Measurements from ENCODE around the gene MTG2. TPM values are rescaled to one million over a fixed set of nuclear protein-coding genes. Genes with fewer than 3 reads are reported as not detected.

Gene MTG2
- total and polyA plus RNA-seq, 2 of the 4 experiments (the other 2 are of a cell fraction) = 11.5 to 25.2 TPM

- H3K4me1 ChIP-seq (ENCODE audit: control insufficient read depth, insufficient read depth, low read length) = peaks cover 3% of the 10 kb centered on the region
- no peak overlapping the region for H2AK5ac ChIP-seq (ENCODE audit: low read depth, low read length)
- H2AK9ac ChIP-seq (replicated peaks; ENCODE audit: low read depth, low read length, poor library complexity) = no peak overlapping the region
- no peak overlapping the region for H3K23ac ChIP-seq (ENCODE audit: low read depth, low read length)
- no peaks in the 10 kb centered on the region for H3K9me3 ChIP-seq (ENCODE audit: control insufficient read depth, insufficient read depth, low read length)
- no peak overlapping the region for H3K27ac ChIP-seq (ENCODE audit: insufficient read depth, low read length)
- H3K14ac ChIP-seq (replicated peaks; ENCODE audit: low read depth, low read length) = no peak overlapping the region
- no peak overlapping the region for H2BK20ac ChIP-seq (ENCODE audit: low read depth, low read length)
- ChIA-PET CTCF (no interaction called here), POLR2A (ENCODE audit: unreplicated experiment) (no interaction called here)
- H3K9me1 ChIP-seq (ENCODE audit: insufficient read depth, low read length) = peaks cover 10% of the 10 kb centered on the region; the same call in 1 of the 2 replicates
- no peak overlapping the region for H4K91ac ChIP-seq (ENCODE audit: insufficient read depth, low read depth, low read length)
- DNase-seq = no peak
- no peak overlapping the region for H2BK120ac ChIP-seq (ENCODE audit: low read depth, low read length)
- ATAC-seq (ENCODE audit: low read depth) = no peak
- TF ChIP-seq, protein P1, sequence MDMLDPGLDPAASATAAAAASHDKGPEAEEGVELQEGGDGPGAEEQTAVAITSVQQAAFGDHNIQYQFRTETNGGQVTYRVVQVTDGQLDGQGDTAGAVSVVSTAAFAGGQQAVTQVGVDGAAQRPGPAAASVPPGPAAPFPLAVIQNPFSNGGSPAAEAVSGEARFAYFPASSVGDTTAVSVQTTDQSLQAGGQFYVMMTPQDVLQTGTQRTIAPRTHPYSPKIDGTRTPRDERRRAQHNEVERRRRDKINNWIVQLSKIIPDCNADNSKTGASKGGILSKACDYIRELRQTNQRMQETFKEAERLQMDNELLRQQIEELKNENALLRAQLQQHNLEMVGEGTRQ (IDR thresholded peaks at IDR 0.05; ENCODE audit: low read depth, low read length) = no peak
- TF ChIP-seq RAD21 (IDR thresholded peaks at IDR 0.05; ENCODE audit: low read length) (no peak), SMC3 (IDR thresholded peaks at IDR 0.05; ENCODE audit: low read depth, low read length) (no peak), RCOR1 (IDR thresholded peaks at IDR 0.05; ENCODE audit: insufficient replicate concordance, low read length) (no peak), BHLHE40 (IDR thresholded peaks at IDR 0.05; ENCODE audit: low read depth, low read length) (no peak), CHD1 (IDR thresholded peaks at IDR 0.05; ENCODE audit: low read depth, low read length) (no peak), FOS (IDR thresholded peaks at IDR 0.05; ENCODE audit: low read depth, low read length) (no peak), RFX5 (IDR thresholded peaks at IDR 0.05; ENCODE audit: low read depth, low read length) (no peak), MAFK (IDR thresholded peaks at IDR 0.05; ENCODE audit: low read depth, low read length) (no peak), MXI1 (IDR thresholded peaks at IDR 0.05; ENCODE audit: borderline replicate concordance, low read depth, low read length) (no peak)
- TF ChIP-seq, protein P2, sequence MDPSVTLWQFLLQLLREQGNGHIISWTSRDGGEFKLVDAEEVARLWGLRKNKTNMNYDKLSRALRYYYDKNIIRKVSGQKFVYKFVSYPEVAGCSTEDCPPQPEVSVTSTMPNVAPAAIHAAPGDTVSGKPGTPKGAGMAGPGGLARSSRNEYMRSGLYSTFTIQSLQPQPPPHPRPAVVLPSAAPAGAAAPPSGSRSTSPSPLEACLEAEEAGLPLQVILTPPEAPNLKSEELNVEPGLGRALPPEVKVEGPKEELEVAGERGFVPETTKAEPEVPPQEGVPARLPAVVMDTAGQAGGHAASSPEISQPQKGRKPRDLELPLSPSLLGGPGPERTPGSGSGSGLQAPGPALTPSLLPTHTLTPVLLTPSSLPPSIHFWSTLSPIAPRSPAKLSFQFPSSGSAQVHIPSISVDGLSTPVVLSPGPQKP (IDR thresholded peaks at IDR 0.05; ENCODE audit: borderline replicate concordance, low read depth, low read length) = no peak
- TF ChIP-seq, protein P3, sequence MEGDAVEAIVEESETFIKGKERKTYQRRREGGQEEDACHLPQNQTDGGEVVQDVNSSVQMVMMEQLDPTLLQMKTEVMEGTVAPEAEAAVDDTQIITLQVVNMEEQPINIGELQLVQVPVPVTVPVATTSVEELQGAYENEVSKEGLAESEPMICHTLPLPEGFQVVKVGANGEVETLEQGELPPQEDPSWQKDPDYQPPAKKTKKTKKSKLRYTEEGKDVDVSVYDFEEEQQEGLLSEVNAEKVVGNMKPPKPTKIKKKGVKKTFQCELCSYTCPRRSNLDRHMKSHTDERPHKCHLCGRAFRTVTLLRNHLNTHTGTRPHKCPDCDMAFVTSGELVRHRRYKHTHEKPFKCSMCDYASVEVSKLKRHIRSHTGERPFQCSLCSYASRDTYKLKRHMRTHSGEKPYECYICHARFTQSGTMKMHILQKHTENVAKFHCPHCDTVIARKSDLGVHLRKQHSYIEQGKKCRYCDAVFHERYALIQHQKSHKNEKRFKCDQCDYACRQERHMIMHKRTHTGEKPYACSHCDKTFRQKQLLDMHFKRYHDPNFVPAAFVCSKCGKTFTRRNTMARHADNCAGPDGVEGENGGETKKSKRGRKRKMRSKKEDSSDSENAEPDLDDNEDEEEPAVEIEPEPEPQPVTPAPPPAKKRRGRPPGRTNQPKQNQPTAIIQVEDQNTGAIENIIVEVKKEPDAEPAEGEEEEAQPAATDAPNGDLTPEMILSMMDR (conservative IDR thresholded peaks at IDR 0.05; ENCODE audit: low read depth, low read length) = no peak
- H3K56ac ChIP-seq (ENCODE audit: extremely low read depth, insufficient read depth, low read length) = no peak overlapping the region
- H2AFZ ChIP-seq (replicated peaks; ENCODE audit: low read length, poor library complexity) = no peak overlapping the region
- peaks cover 8 to 24% of the 10 kb centered on the region in 2 experiments; a peak in 3 of 4 replicates for H3K79me1 ChIP-seq (ENCODE audit: low read depth in 1 of 2, low read length in 2 of 2)
- WGBS, 2 experiments (ENCODE audit: extremely low coverage in 2 of 2, insufficient read length in 1 of 2) = 97% methylated on average over 28 of the region's 41 CpGs; no CpG with 5 or more reads in 1 of the 2 experiments
- no peak overlapping the region for H2BK5ac ChIP-seq (ENCODE audit: low read depth, low read length, poor library complexity, severe bottlenecking)
- in situ Hi-C loops (cut with MboI; ENCODE audit: low sequenced_read_pairs) (no loop called here), intact Hi-C loops (cut with micrococcal nuclease) (no loop called here), dilution Hi-C loops (cut with HindIII; ENCODE audit: low sequenced_read_pairs, unreplicated experiment) (no loop called here)
- H3K4me2 ChIP-seq (ENCODE audit: low read depth, low read length) = no peak overlapping the region
- peaks cover 60% of the 10 kb centered on the region for H3K36me3 ChIP-seq (ENCODE audit: control insufficient read depth, insufficient read depth, low read length)
- peaks cover 4% of the 10 kb centered on the region for H4K20me1 ChIP-seq (ENCODE audit: insufficient read depth, low read length)
- H4K8ac ChIP-seq (ENCODE audit: low read depth in 2 of 2, low read length in 2 of 2) = no peak overlapping the region
- no TSS peak for BruUV-seq (replicated peaks)
- H4K5ac ChIP-seq (ENCODE audit: low read depth, low read length) = no peak overlapping the region
- no peak overlapping the region for H3K4ac ChIP-seq (ENCODE audit: low read depth, low read length)
- H3K27me3 ChIP-seq (ENCODE audit: control insufficient read depth, insufficient read depth, low read length) = no peaks in the 10 kb centered on the region
- H2BK15ac ChIP-seq (ENCODE audit: low read depth, low read length) = no peak overlapping the region
- H3K4me3 ChIP-seq (ENCODE audit: insufficient read depth, low read depth, low read length) = no peak overlapping the region
- H3K18ac ChIP-seq (ENCODE audit: low read depth, low read length) = no peak overlapping the region
- H3K9ac ChIP-seq (ENCODE audit: low read depth, low read length) = no peak overlapping the region
These were observed 17.7 kb upstream of the MTG2 start for GRCh38 chr20:62164879-62165761.

Measured in IMR-90 (cell line).